HG02623 (cell line): Measurements from ENCODE around the gene CCDC198.

Source experiments
- ATAC-seq: cut with Tn5 transposase; IDR thresholded peaks from one replicate; pipeline ENCODE4 v1.9.1; 2021; ENCODE audit warnings: moderate library complexity; ENCODE audit not compliant: unreplicated experiment

CCDC198 gene

DNA sequence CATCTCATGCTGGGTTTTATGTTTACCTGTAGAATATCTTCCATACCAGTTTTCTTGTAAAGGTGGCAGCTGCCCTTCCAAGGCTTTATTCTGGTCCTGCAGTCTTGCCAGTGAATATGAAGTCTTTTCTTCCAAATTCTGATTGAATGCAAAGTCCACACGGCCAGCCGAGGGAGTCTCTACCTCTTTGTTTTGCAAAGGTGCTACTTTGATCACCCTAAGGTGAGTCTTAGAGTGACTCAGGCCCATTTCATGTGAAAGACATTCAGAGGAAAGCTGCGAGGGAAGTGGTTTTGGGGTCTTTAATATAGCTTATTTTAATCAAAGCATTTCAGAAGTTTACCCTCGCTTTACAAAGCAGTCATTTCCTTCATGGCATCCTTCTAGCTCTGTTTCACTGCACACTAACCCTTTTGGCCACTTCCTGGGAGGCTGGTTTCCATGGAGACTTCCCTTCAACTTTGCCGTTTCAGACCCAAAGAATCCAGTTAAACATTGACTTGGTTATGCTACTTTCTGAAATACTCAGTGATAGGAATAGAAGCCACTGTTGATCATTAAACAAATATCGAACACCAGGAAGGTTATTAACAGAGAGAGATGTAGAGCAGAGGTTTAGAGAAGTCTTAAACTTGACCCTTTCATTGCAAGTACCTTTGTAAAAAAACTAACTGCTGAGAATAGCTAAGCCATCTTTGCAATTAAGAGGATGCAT, at the start of gene CCDC198:
CCDC198 (minus strand) TSS at position 391 of the 715 bp plus-strand sequence; CDS start at position 249, 142 bp downstream.
- peak; percentile 63 for ATAC-seq

DNA sequence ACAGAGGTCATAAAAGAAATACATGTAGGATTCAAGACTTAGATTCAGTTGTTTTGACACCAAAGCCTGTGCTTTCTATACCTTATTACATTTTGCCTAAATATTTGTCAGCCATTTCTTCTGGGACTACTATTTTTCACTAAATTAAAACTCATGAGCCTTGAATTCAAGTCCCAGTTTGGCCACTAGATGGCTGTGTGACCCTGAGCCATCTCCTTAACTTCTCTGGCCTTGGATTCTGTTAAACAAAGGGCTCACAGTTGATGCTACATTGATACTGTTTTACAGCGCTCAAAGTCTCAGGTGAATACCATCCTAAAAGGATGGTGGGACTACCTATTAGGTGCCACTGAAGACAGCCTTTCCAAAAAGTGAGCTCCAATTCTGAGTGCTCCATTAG, 39.6 kb upstream of the CCDC198 start:
- no peak for ATAC-seq

DNA sequence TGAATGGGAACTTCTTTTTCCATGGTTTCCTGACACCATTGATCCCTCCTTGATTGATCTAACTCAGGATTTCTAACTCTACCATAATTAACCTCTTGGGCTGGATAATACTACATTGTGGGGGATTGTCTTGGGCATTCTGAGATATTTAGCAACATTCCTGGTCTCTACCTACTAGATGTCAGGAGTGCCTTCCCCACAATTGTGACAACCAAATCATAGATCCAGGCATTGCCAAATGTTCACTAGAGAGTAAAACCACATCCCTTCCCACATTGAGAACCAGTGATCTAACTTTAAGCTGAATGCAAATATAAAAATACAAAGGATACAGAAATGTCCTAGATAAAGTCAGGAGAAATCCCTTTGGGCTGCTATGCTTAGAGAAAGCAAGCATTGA, 36.9 kb upstream of the CCDC198 start:
- ATAC-seq, result no peak

- no peak for ATAC-seq
These were observed 33.3 kb upstream of the CCDC198 start for GRCh38 chr14:57526942-57527341.

- no peak for ATAC-seq
These were observed 25.4 kb upstream of the CCDC198 start for GRCh38 chr14:57519043-57519442.

- ATAC-seq, result no peak
These were observed 18.6 kb upstream of the CCDC198 start for GRCh38 chr14:57512220-57512619.

DNA sequence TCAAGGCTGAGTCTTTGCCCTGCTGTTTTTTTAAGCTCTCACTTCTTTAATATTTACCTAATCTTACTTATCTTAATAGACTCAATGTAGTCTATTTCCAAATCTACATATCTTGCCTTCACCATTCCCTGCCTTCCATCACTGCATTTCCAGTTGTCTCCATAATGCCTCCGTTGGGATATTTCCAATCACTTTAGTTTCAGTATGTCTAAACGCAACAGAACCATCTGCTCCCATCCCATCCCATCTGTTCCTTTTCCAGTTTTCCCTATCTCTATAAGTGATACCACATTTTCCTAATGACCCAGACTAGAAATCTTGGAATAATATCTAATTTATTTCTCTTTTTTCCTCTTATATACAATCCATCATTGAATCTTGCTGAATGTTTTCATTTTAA, 15.1 kb upstream of the CCDC198 start:
- ATAC-seq, result no peak

GRCh38 chr14:57502586-57503254, 9.1 kb upstream of the CCDC198 start:
- no peak for ATAC-seq

- no peak for ATAC-seq
These were observed 7.4 kb upstream of the CCDC198 start for GRCh38 chr14:57501039-57501557.

GRCh38 chr14:57498659-57499058, 5.0 kb upstream of the CCDC198 start:
- ATAC-seq, result no peak

DNA sequence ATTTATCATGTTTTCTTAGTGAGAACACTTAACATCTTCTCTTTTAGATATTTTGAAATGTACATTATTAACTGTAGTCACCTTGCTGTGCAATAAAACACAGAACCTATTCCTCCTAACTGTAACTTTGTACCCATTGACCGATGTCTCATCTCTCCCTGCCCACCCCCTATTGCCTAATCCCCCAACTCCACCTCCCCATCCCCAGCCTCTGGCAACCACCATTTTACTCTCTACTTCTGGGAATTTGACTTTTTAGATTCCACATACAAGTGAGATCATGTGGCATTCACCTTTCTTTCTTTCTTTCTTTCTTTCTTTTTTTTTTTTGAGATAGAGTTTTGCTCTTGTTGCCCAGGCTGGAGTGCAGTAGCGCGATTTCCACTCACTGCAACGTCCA, 4.4 kb upstream of the CCDC198 start:
- ATAC-seq, result no peak

DNA sequence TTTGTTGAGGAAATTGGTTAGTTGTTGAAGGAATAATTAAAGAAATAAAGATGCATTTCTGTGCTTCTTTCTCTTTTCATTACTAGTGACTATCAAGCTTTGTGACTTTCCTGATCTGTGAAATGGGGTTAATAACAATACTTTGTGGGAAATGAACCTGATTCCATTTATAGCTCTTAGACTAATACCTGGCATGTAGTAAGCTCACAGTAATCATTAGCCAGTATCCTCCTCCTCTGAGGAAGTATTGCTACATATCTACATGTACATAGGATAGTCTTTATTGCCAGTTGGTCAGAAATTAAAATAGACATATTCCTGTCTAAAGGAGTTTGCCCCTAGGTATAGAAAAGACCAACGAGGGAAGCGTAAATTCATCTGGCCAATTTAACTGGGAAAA, 1.8 kb upstream of the CCDC198 start:
- no peak for ATAC-seq

DNA sequence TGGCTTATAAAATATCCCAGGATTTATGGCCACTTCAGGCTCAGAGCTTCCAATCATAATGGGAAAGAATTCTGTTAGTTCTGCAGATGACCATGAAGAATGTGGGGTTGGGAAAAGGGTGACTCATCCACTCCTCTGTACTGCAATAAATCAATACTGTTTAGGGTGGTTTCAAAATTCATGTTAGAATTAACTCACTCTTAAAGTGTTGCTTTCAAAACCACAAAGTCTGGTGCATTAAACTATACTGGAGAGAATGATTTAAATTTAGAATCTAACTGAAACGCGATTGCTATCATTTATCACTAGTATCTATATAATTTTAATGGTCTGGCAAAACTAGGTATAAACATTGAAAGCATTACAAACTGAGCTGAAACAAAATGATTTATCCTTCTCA, 798 bp downstream of the CCDC198 start:
- no peak for ATAC-seq

- ATAC-seq, result no peak
These were observed 2.0 kb downstream of the CCDC198 start for GRCh38 chr14:57491640-57492039.

- no peak for ATAC-seq
These were observed 5.9 kb downstream of the CCDC198 start for GRCh38 chr14:57487771-57488170.

GRCh38 chr14:57486767-57487379, 6.8 kb downstream of the CCDC198 start:
- ATAC-seq, result no peak

DNA sequence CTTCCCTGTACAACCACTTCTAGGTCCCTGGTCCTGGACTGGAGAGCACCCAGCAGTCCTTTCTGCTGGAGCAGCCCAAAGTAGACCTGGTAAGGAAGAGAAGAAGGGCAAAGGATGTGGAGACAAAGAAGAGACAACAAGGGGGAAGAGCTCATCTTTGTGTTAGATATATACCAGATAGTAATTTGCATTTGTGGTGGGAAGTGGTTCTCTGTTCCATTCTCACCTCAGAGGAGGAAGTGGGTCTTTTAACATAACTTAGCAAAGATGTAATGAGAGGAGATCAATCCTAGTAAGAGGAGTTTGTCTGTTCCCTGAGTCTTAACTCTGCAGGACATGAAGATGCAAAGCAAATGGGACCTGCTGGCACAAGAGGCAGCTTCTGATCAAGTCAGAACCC, 8.0 kb downstream of the CCDC198 start:
- peak; percentile 94 for ATAC-seq

- no peak for ATAC-seq
These were observed 11.5 kb downstream of the CCDC198 start for GRCh38 chr14:57482120-57482519.

DNA sequence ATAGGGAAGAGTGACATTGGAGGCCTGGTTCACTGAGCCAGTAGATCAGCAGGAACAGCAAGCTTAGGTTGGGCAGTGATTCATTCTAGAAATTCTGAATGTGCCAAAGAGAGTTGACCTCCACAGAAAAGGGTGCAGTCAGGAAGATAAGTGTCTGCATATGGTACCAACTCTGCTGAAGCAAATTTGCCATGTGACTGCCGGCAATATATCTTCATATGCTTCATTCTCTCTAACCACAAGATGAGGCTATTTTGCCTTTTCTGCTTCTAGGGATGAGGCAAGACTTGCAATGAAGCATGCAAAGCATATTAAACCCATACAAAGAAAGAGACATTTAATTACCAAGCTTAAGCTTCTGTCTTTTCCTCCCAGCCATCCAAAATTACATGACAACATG, 13.6 kb downstream of the CCDC198 start:
- ATAC-seq, result no peak

DNA sequence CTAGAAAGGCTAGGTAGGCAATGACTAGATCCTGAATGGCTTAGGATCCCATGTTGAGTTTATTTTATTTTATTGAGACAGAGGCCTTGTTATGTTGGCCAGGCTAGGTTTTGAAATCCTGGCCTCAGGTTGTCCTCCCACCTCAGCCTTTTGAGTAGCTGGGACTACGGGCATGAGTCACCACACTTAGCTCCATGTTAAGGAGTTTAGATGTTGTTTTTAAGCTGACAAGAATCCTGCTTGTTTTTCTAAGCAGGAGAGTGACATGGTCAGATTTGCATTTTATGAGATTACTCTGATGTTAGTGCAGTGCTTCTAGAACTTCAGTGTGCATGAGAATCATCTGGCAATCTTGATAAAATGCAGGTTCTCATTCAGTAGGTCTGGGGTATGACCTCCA, 14.5 kb downstream of the CCDC198 start:
- ATAC-seq, result no peak

- ATAC-seq, result no peak
These were observed 15.6 kb downstream of the CCDC198 start for GRCh38 chr14:57478050-57478449.

GRCh38 chr14:57470909-57471308, 22.7 kb downstream of the CCDC198 start:
- ATAC-seq, result no peak
